Fibroblast of skin of scalp (primary cell): Measurements from ENCODE around the gene RRN3.
"Not testable (repeated sequence)": the region's sequence is repeated elsewhere in the genome, so short reads cannot be mapped to it uniquely, and the experiment has no call there.

Experiments used
- DNase-seq: peaks from one replicate; pipeline ENCODE4 v3.0.0-alpha.2; 2013

RRN3 gene

GRCh38 chr16:15051387-15051951 lies 42.6 kb downstream of the RRN3 start:
- DNase-seq, result no peak

- DNase-seq, result not testable (repeated sequence)
These were observed 43.6 kb downstream of the RRN3 start for GRCh38 chr16:15050440-15050839.

- no peak for DNase-seq
These were observed 44.4 kb downstream of the RRN3 start for GRCh38 chr16:15049581-15050180.

- DNase-seq, result no peak
These were observed 47.2 kb downstream of the RRN3 start for GRCh38 chr16:15046692-15047376.

GRCh38 chr16:15045270-15045669 lies 48.8 kb downstream of the RRN3 start:
- not testable (repeated sequence) for DNase-seq

- DNase-seq, result no peak
These were observed 49.8 kb downstream of the RRN3 start for GRCh38 chr16:15044286-15044685.

- DNase-seq, result no peak
These were observed 50.7 kb downstream of the RRN3 start for GRCh38 chr16:15043344-15043743.

- peak; percentile 30 for DNase-seq
These were observed 52.6 kb downstream of the RRN3 start for GRCh38 chr16:15041271-15042004.

- no peak for DNase-seq
These were observed 55.4 kb downstream of the RRN3 start for GRCh38 chr16:15038689-15039088.

GRCh38 chr16:15037745-15038144 lies 56.3 kb downstream of the RRN3 start:
- no peak for DNase-seq

GRCh38 chr16:15037003-15037402 lies 57.1 kb downstream of the RRN3 start:
- no peak for DNase-seq

GRCh38 chr16:15035163-15035729 lies 58.8 kb downstream of the RRN3 start:
- no peak for DNase-seq

- no peak for DNase-seq
These were observed 59.6 kb downstream of the RRN3 start for GRCh38 chr16:15034266-15035162.

- DNase-seq, result no peak
These were observed 60.8 kb downstream of the RRN3 start for GRCh38 chr16:15033309-15033707.

- peak; percentile 29 for DNase-seq
These were observed 61.3 kb downstream of the RRN3 start for GRCh38 chr16:15032547-15033308.

- no peak for DNase-seq
These were observed 62.5 kb downstream of the RRN3 start for GRCh38 chr16:15031586-15031985.

GRCh38 chr16:15031179-15031578 lies 62.9 kb downstream of the RRN3 start:
- no peak for DNase-seq

GRCh38 chr16:15029749-15030148 lies 64.3 kb downstream of the RRN3 start:
- not testable (repeated sequence) for DNase-seq

- not testable (repeated sequence) for DNase-seq
These were observed 65.0 kb downstream of the RRN3 start for GRCh38 chr16:15028801-15029698.

- DNase-seq, result not testable (repeated sequence)
These were observed 65.7 kb downstream of the RRN3 start for GRCh38 chr16:15028345-15028715.
